ENCODE data around the gene STK35. TPM values are rescaled to one million over a fixed set of nuclear protein-coding genes. Genes with fewer than 3 reads are reported as not detected.

STK35 gene
- total and polyA plus RNA-seq, 9 of the 15 experiments (the other 6 are each of a cell fraction or from before 2014, with no cell fraction given), result 1.0 to 11.0 (median 6.3) TPM

- TF ChIP-seq, protein P1, sequence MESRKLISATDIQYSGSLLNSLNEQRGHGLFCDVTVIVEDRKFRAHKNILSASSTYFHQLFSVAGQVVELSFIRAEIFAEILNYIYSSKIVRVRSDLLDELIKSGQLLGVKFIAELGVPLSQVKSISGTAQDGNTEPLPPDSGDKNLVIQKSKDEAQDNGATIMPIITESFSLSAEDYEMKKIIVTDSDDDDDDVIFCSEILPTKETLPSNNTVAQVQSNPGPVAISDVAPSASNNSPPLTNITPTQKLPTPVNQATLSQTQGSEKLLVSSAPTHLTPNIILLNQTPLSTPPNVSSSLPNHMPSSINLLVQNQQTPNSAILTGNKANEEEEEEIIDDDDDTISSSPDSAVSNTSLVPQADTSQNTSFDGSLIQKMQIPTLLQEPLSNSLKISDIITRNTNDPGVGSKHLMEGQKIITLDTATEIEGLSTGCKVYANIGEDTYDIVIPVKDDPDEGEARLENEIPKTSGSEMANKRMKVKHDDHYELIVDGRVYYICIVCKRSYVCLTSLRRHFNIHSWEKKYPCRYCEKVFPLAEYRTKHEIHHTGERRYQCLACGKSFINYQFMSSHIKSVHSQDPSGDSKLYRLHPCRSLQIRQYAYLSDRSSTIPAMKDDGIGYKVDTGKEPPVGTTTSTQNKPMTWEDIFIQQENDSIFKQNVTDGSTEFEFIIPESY (CRISPR knock-in tag; IDR thresholded peaks at IDR 0.05), result no peak
- TF ChIP-seq, protein P2, sequence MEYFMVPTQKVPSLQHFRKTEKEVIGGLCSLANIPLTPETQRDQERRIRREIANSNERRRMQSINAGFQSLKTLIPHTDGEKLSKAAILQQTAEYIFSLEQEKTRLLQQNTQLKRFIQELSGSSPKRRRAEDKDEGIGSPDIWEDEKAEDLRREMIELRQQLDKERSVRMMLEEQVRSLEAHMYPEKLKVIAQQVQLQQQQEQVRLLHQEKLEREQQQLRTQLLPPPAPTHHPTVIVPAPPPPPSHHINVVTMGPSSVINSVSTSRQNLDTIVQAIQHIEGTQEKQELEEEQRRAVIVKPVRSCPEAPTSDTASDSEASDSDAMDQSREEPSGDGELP (CRISPR knock-in tag; IDR thresholded peaks at IDR 0.05; ENCODE audit: borderline replicate concordance), result no peak
- TF ChIP-seq RBM25 (IDR thresholded peaks at IDR 0.05; ENCODE audit: low read depth, low read length, severe bottlenecking) (no peak), ZC3H11A (IDR thresholded peaks at IDR 0.05; ENCODE audit: low read depth, low read length) (no peak), SNIP1 (IDR thresholded peaks at IDR 0.05; ENCODE audit: low read depth) (no peak), NCOA1 (IDR thresholded peaks at IDR 0.05; ENCODE audit: low read depth) (no peak), ZEB2 (IDR thresholded peaks at IDR 0.05) (no peak), POLR2A (conservative IDR thresholded peaks at IDR 0.05) (no peak), KLF16 (IDR thresholded peaks at IDR 0.05) (no peak)
- TF ChIP-seq, protein P3, sequence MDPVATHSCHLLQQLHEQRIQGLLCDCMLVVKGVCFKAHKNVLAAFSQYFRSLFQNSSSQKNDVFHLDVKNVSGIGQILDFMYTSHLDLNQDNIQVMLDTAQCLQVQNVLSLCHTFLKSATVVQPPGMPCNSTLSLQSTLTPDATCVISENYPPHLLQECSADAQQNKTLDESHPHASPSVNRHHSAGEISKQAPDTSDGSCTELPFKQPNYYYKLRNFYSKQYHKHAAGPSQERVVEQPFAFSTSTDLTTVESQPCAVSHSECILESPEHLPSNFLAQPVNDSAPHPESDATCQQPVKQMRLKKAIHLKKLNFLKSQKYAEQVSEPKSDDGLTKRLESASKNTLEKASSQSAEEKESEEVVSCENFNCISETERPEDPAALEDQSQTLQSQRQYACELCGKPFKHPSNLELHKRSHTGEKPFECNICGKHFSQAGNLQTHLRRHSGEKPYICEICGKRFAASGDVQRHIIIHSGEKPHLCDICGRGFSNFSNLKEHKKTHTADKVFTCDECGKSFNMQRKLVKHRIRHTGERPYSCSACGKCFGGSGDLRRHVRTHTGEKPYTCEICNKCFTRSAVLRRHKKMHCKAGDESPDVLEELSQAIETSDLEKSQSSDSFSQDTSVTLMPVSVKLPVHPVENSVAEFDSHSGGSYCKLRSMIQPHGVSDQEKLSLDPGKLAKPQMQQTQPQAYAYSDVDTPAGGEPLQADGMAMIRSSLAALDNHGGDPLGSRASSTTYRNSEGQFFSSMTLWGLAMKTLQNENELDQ (CRISPR knock-in tag; IDR thresholded peaks at IDR 0.05; ENCODE audit: borderline replicate concordance), result no peak
Measured at GRCh38 chr20:2135013-2135412, 33.4 kb downstream of the STK35 start (continued).
